HCT116 (cell line): ENCODE measurements around the gene DDO. TPM values are rescaled to one million over a fixed set of nuclear protein-coding genes. Genes with fewer than 3 reads are reported as not detected.

Source experiments
- ATAC-seq: fragments of 200-7000 bp; cut with Tn5 transposase; 2 replicates; pipeline ENCODE4 v1.9.1; 2020; ENCODE audit warnings: mild to moderate bottlenecking, moderate library complexity
- BruUV-seq: library from RNA; stranded (reverse); fragments of 400-500 nt; replicated peaks from 2 replicates; lab custom pipeline; 2021; lab: Mats Ljungman, UMichigan
- CTCF ChIA-PET: fragments of 300-600 bp; sonication (Branson Sonifier 250); formaldehyde crosslinking; loops from one replicate; lab custom pipeline; 2021; ENCODE audit warnings: antibody characterized with exemption; lab: Charles Lee
- POLR2A ChIA-PET: fragments of 300-600, 350-600 bp; sonication (Branson Sonifier 250); formaldehyde crosslinking; loops from one replicate; lab custom pipeline; 2021; ENCODE audit warnings: antibody characterized with exemption; lab: Charles Lee
- RAD21 ChIA-PET, 2 experiments: fragments of 300-600 bp; sonication (Branson Sonifier 250); formaldehyde crosslinking; loops; one replicate each; lab custom pipeline; 2023; ENCODE audit warnings: low total read pairs in 2 of 2; ENCODE audit not compliant: uncharacterized antibody in 2 of 2, unreplicated experiment in 2 of 2, low non-redundant PET in 1 of 2; lab: Charles Lee
- DNase-seq: peaks from one replicate; pipeline ENCODE4 v3.0.0-alpha.2; 2010; ENCODE audit warnings: low read depth, low spot score
- H2AFZ ChIP-seq: fragments of 200-600 bp; shearing (Covaris generic), sonication (generic); 2 replicates; pipeline ENCODE4 v1.6.1; 2017; ENCODE audit warnings: low read depth, mixed run types, mixed read lengths, antibody characterized with exemption, low read length; ENCODE audit not compliant: poor library complexity, severe bottlenecking
- H3K27ac ChIP-seq: 2 replicates; pipeline ENCODE4 v1.5.1; 2012; ENCODE audit warnings: low read depth, low read length
- H3K27me3 ChIP-seq: fragments of 200-600 bp; sonication (generic); 2 replicates; pipeline ENCODE4 v1.6.1; 2016; ENCODE audit warnings: mixed run types, low read length, mixed read lengths; ENCODE audit not compliant: insufficient read depth
- H3K36me3 ChIP-seq, 2 experiments: fragments of 200-500 bp in 1 of 2; fragments of 200-600 bp in 1 of 2; sonication (Bioruptor generic) in 1 of 2; sonication (generic) in 1 of 2; 2 replicates each; pipeline versions ENCODE4 v1.5.1 to v1.6.1; 2014 to 2016; ENCODE audit warnings: low read length in 2 of 2, inconsistent platforms in 1 of 2, mixed read lengths in 1 of 2, mixed run types in 1 of 2; ENCODE audit not compliant: insufficient read depth in 2 of 2, control insufficient read depth in 1 of 2
- H3K4me1 ChIP-seq, 2 experiments: fragments of 200-600 bp in 1 of 2; sonication (generic) in 1 of 2; 2 replicates each; pipeline versions ENCODE4 v1.5.1 to v1.6.1; 2012 to 2017; ENCODE audit warnings: low read length in 2 of 2, inconsistent platforms in 1 of 2, mild to moderate bottlenecking in 1 of 2, mixed read lengths in 1 of 2, mixed run types in 1 of 2, moderate library complexity in 1 of 2; ENCODE audit not compliant: insufficient read depth in 2 of 2, control insufficient read depth in 1 of 2
- H3K4me2 ChIP-seq: fragments of 200-600 bp; sonication (generic); 2 replicates; pipeline ENCODE4 v1.6.1; 2017; ENCODE audit warnings: mixed run types, low read length, mixed read lengths
- H3K4me3 ChIP-seq, 2 experiments: fragments of 200-600 bp in 1 of 2; sonication (generic) in 1 of 2; replicated peaks in 1 of 2; 2 replicates each; pipeline ENCODE4 v1.5.1; 2011 to 2016; ENCODE audit warnings: low read length in 2 of 2, control low read depth in 1 of 2, low read depth in 1 of 2, mild to moderate bottlenecking in 1 of 2, mixed read lengths in 1 of 2, mixed run types in 1 of 2
- H3K79me2 ChIP-seq: fragments of 200-600 bp; sonication (generic); 2 replicates; pipeline ENCODE4 v1.6.1; 2017; ENCODE audit warnings: mild to moderate bottlenecking, mixed run types, low read length, moderate library complexity, mixed read lengths; ENCODE audit not compliant: insufficient read depth
- H3K9ac ChIP-seq: fragments of 200-600 bp; sonication (generic); 2 replicates; pipeline ENCODE4 v1.6.1; 2016; ENCODE audit warnings: low read length, mixed read lengths
- H3K9me2 ChIP-seq: fragments of 200-600 bp; sonication (generic), shearing (Covaris generic); 2 replicates; pipeline ENCODE4 v1.6.1; 2017; ENCODE audit warnings: mixed run types, mild to moderate bottlenecking, moderate library complexity; ENCODE audit not compliant: insufficient read depth
- H3K9me3 ChIP-seq, 2 experiments: fragments of 200-500 bp in 1 of 2; fragments of 200-600 bp in 1 of 2; sonication (Bioruptor generic) in 1 of 2; sonication (generic) in 1 of 2; 2 replicates each; pipeline ENCODE4 v1.6.1; 2014 to 2017; ENCODE audit warnings: low read length in 2 of 2, mixed read lengths in 2 of 2, inconsistent platforms in 1 of 2, low read depth in 1 of 2, mild to moderate bottlenecking in 1 of 2, mixed run types in 1 of 2, moderate library complexity in 1 of 2; ENCODE audit not compliant: control insufficient read depth in 1 of 2, insufficient read depth in 1 of 2
- H4K20me1 ChIP-seq: fragments of 200-600 bp; sonication (generic), shearing (Covaris generic); 2 replicates; pipeline ENCODE4 v1.6.1; 2017; ENCODE audit warnings: mixed run types, mild to moderate bottlenecking, moderate library complexity; ENCODE audit not compliant: insufficient read depth
- CBX3 ChIP-seq: IDR thresholded peaks from 2 replicates; pipeline ENCODE4 v1.6.1; 2012; ENCODE audit warnings: low read depth
- POLR2AphosphoS5 ChIP-seq: IDR thresholded peaks from 2 replicates; pipeline ENCODE4 v1.6.1; 2011; ENCODE audit warnings: mild to moderate bottlenecking, low read depth, low read length, moderate library complexity
- SIN3A ChIP-seq: IDR thresholded peaks from 2 replicates; pipeline ENCODE4 v1.6.1; 2012; ENCODE audit warnings: low read depth
- SP1 ChIP-seq: IDR thresholded peaks from 2 replicates; pipeline ENCODE4 v1.6.1; 2012; ENCODE audit warnings: low read depth
- ZNF274 ChIP-seq: fragments of 200-500 bp; sonication (Bioruptor generic); IDR thresholded peaks from 2 replicates; pipeline ENCODE4 v1.6.1; 2014; ENCODE audit warnings: mild to moderate bottlenecking, low read depth, low read length, inconsistent platforms
- intact Hi-C: fragments of 100-400 bp; cut with micrococcal nuclease; formaldehyde crosslinking; loops from 2 replicates; pipeline ENCODE4 v1.10.0; 2022
- total RNA-seq: library from RNA; stranded (reverse); gene quantifications from one replicate; pipeline ENCODE4 v1.2.1, GENCODE V29; 2021; ENCODE audit not compliant: unreplicated experiment
- TF ChIP-seq, protein P1 (sequence below), 3 experiments: fragments of 200-600 bp in 1 of 3; sonication (generic) in 1 of 3; IDR thresholded peaks in 2 of 3; conservative IDR thresholded peaks in 1 of 3; 2 replicates each; pipeline ENCODE4 v1.5.1; 2012 to 2017; ENCODE audit warnings: low read depth in 2 of 3, low read length in 2 of 3, antibody characterized with exemption in 1 of 3, borderline replicate concordance in 1 of 3, control low read depth in 1 of 3, mild to moderate bottlenecking in 1 of 3, mixed read lengths in 1 of 3, mixed run types in 1 of 3, moderate library complexity in 1 of 3; ENCODE audit not compliant: insufficient read depth in 1 of 3
- TF ChIP-seq, protein P2 (sequence below): IDR thresholded peaks from 2 replicates; pipeline ENCODE4 v1.6.1; 2012

Gene DDO
- total RNA-seq, 1 experiment from 2014 or later = not detected

DNA sequence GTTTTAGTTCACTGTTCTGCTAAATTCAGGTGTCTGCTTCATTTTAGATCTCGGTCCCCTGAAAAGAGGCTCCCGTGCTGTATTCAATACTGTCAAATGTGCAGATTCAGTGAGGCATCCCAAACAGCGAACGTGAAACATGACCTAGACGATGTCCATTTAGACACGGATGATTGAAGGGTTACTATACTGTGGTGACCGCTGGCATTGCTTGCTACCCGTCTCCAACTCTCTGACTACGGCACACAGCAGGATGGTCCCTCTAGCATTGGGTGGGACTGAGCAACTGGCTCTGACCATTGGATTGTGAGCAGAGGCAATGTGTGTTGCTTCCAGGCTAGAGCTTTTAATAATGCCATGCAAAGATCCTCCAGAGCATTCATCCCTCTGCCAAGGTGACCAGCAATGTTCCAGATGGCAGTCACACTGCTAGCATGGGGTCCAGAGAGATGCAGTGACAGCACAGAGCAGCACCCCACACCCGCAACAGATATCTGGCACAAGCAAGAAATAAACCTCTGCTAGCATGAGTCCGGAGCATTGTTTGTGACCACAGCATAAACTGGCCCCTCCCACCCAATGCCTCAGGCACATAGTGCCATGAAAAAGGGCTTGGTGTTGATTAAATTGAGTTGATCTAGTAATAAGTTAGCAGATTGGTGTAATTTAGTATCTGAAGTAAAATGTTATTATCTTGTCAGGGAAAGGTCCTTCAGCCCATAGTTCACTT lies 66.2 kb downstream of the DDO start:
- H3K36me3 ChIP-seq = no peaks in the 10 kb centered on the region
- H3K4me3 ChIP-seq = no peak overlapping the region
- H3K79me2 ChIP-seq = no peaks in the 10 kb centered on the region
- CTCF ChIA-PET = no interaction called here
- TF ChIP-seq SIN3A (no peak), ZNF274 (no peak), POLR2AphosphoS5 (no peak), SP1 (no peak), CBX3 (no peak)
- TF ChIP-seq, protein P1, sequence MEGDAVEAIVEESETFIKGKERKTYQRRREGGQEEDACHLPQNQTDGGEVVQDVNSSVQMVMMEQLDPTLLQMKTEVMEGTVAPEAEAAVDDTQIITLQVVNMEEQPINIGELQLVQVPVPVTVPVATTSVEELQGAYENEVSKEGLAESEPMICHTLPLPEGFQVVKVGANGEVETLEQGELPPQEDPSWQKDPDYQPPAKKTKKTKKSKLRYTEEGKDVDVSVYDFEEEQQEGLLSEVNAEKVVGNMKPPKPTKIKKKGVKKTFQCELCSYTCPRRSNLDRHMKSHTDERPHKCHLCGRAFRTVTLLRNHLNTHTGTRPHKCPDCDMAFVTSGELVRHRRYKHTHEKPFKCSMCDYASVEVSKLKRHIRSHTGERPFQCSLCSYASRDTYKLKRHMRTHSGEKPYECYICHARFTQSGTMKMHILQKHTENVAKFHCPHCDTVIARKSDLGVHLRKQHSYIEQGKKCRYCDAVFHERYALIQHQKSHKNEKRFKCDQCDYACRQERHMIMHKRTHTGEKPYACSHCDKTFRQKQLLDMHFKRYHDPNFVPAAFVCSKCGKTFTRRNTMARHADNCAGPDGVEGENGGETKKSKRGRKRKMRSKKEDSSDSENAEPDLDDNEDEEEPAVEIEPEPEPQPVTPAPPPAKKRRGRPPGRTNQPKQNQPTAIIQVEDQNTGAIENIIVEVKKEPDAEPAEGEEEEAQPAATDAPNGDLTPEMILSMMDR (IDR thresholded peaks at IDR 0.05 in 2 of 3, conservative IDR thresholded peaks at IDR 0.05 in 1 of 3; ENCODE audit: borderline replicate concordance in 1 of 3, insufficient read depth in 1 of 3, low read depth in 2 of 3, low read length in 2 of 3) = no peak
- TF ChIP-seq, protein P2, sequence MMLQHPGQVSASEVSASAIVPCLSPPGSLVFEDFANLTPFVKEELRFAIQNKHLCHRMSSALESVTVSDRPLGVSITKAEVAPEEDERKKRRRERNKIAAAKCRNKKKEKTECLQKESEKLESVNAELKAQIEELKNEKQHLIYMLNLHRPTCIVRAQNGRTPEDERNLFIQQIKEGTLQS = no peak
- TF ChIP-seq, all 23 proteins: peak for 0
- Histone ChIP-seq H3K4me2 (no peak overlapping the region), H3K27me3 (no peaks in the 10 kb centered on the region), H3K27ac (no peak overlapping the region), H3K9me3 (no peaks in the 10 kb centered on the region), H3K4me1 (no peaks in the 10 kb centered on the region), H3K9me2 (no peaks in the 10 kb centered on the region), H3K9ac (no peak overlapping the region), H2AFZ (no peak overlapping the region), H4K20me1 (no peaks in the 10 kb centered on the region)
- no peak for DNase-seq
- ATAC-seq = no peak
- RAD21 ChIA-PET = no interaction called here
- intact Hi-C loops = no loop called here
- BruUV-seq = no TSS peak
- POLR2A ChIA-PET = no interaction called here
